IPS DF 6.9 (cell line): Measurements from ENCODE around the gene YWHAE.
"Not testable (repeated sequence)": the region's sequence is repeated elsewhere in the genome, so short reads cannot be mapped to it uniquely, and the experiment has no call there.

Experiments
- DNase-seq: peaks from one replicate; pipeline ENCODE4 v3.0.0-alpha.2; 2013; ENCODE audit warnings: low read depth, low spot score
- H3K27ac ChIP-seq: one replicate; pipeline ENCODE4 v1.5.1; 2013; ENCODE audit warnings: low read length, control low read depth
- H3K27me3 ChIP-seq: 2 replicates; pipeline ENCODE4 v1.6.1; 2013; ENCODE audit warnings: mild to moderate bottlenecking, low read length; ENCODE audit not compliant: control insufficient read depth, insufficient read depth
- H3K36me3 ChIP-seq: 2 replicates; pipeline ENCODE4 v1.6.1; 2013; ENCODE audit warnings: low read length; ENCODE audit not compliant: control insufficient read depth, insufficient read depth
- H3K4me1 ChIP-seq: 2 replicates; pipeline ENCODE4 v1.6.1; 2013; ENCODE audit warnings: low read length; ENCODE audit not compliant: control insufficient read depth, insufficient read depth
- H3K4me3 ChIP-seq: 2 replicates; pipeline ENCODE4 v1.5.1; 2013; ENCODE audit warnings: mild to moderate bottlenecking, low read length
- H3K9me3 ChIP-seq: 2 replicates; pipeline ENCODE4 v1.6.1; 2013; ENCODE audit warnings: low read length, inconsistent platforms; ENCODE audit not compliant: control insufficient read depth, insufficient read depth
- WGBS: extraction: QIAGEN DNeasy Blood & Tissue Kit; methylation state at CpG from one replicate; pipeline ENCODE4 v1.1.7; 2013; ENCODE audit warnings: mixed read lengths, missing lambda C conversion rate; ENCODE audit not compliant: insufficient read length, insufficient coverage; 5-methylcytosine and 5-hydroxymethylcytosine counted together

YWHAE gene

DNA sequence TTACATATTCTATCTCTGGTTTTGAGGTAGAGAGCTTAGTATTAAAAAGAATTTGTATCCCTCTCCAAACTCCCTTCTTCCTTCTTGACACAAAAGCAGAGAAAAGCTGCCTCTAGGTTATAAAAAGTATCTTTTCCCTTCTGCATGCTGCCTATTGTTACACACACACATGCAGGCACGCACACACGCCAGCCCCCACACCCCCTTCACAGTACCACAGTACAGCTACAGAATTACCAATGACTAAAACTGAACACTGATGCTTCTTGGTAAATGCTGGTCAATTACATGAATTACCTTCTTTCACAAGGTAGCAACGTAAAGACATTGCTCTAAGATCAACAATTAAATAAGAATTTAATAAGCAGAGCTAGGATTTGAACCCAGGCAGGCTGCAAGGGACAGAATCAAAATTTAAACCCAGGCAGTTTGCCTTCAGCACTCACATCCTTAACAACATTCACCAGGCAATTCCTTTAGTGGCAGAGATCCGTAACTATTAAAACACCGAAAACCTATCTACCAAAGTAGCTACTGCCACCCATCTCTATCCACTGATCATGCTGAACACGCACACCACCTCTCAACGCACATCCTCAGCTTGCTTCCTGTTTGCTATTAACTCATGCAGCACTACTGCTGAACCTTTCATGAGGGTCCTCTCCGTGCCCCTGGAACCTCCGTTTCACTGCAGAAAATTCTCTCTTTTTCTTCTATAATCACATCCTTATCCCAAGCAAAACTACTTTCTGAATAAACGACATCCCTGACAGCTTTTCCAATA, 37.8 kb downstream of the YWHAE start:
- Histone ChIP-seq H3K4me3 (no peak overlapping the region), H3K27me3 (no peaks in the 10 kb centered on the region), H3K9me3 (no peaks in the 10 kb centered on the region), H3K27ac (no peak overlapping the region), H3K36me3 (peaks cover 4% of the 10 kb centered on the region; the same call in 1 of the 2 replicates), H3K4me1 (no peaks in the 10 kb centered on the region; the same call in 1 of the 2 replicates)
- 100% methylated on average over 1 of the region's 10 CpGs for WGBS
- DNase-seq, result no peak

DNA sequence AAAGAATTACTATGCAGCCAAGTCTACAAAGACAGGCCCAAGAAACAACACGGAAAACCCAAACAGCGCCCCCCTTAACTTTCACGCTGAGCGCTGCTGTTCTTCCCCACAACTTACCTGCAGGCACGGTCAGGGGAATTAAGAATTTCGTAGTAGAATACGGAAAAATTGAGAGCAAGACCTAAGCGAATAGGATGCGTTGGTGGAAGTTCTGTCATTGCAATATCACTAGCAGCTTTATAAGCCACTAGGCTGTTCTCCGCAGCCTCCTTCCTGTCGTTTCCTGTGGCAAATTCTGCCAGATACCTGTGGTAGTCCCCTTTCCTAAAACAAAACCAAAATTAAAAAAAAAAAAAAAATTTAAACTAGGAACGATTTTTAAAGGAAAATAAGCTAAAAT, 39.0 kb downstream of the YWHAE start:
- DNase-seq, result no peak
- no peaks in the 10 kb centered on the region for H3K27me3 ChIP-seq
- peaks cover 4% of the 10 kb centered on the region; the same call in 1 of the 2 replicates for H3K36me3 ChIP-seq
- H3K4me1 ChIP-seq, result no peaks in the 10 kb centered on the region
- no peak overlapping the region for H3K4me3 ChIP-seq
- H3K9me3 ChIP-seq, result no peaks in the 10 kb centered on the region
- WGBS, result no CpG with 5 or more reads among the region's 12 CpGs
- no peak overlapping the region for H3K27ac ChIP-seq

GRCh38 chr17:1360315-1360714, 39.7 kb downstream of the YWHAE start:
- DNase-seq, H3K4me1 ChIP-seq, H3K36me3 ChIP-seq, H3K4me3 ChIP-seq, H3K9me3 ChIP-seq, H3K27me3 ChIP-seq, H3K27ac ChIP-seq: not testable (repeated sequence)
- WGBS, result no CpG with 5 or more reads among the region's 5 CpGs

DNA sequence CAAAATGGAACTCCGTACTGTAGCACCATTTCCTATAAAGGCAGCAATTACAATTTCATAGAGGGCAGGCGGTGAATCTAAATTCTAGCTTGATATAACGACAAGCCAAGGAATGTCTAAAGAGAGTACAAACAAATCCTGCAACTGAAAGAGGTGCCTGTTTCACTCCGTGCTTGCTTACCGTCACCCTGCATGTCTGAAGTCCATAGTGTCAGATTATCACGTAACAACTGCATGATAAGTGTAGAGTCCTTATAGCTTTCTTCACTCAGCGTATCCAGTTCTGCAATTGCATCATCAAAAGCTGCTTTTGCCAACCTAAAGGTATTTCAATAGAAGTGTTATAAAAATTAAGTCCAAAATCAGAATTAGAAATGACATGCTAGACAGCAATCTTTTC, 46.0 kb downstream of the YWHAE start:
- Histone ChIP-seq H3K27me3 (no peaks in the 10 kb centered on the region), H3K4me1 (no peaks in the 10 kb centered on the region), H3K9me3 (no peaks in the 10 kb centered on the region), H3K36me3 (peaks cover 29% of the 10 kb centered on the region), H3K4me3 (no peak overlapping the region), H3K27ac (no peak overlapping the region)
- WGBS, result no CpG with 5 or more reads among the region's 7 CpGs
- DNase-seq, result no peak

GRCh38 chr17:1352530-1352929, 47.5 kb downstream of the YWHAE start:
- WGBS, result no CpG with 5 or more reads among the region's 16 CpGs
- H3K4me3 ChIP-seq, H3K4me1 ChIP-seq, H3K9me3 ChIP-seq, DNase-seq, H3K27me3 ChIP-seq, H3K27ac ChIP-seq: not testable (repeated sequence)
- H3K36me3 ChIP-seq, result peaks cover 31% of the 10 kb centered on the region

- Histone ChIP-seq H3K27me3 (no peaks in the 10 kb centered on the region), H3K36me3 (peaks cover 32% of the 10 kb centered on the region), H3K9me3 (no peaks in the 10 kb centered on the region), H3K27ac (no peak overlapping the region), H3K4me1 (no peaks in the 10 kb centered on the region; the same call in 1 of the 2 replicates), H3K4me3 (no peak overlapping the region)
- no peak for DNase-seq
- WGBS, result no CpG with 5 or more reads among the region's 3 CpGs
These were observed 48.1 kb downstream of the YWHAE start for GRCh38 chr17:1351971-1352370.

GRCh38 chr17:1351275-1351674, 48.7 kb downstream of the YWHAE start:
- H3K4me3 ChIP-seq, result no peak overlapping the region
- H3K9me3 ChIP-seq, result no peaks in the 10 kb centered on the region
- no peaks in the 10 kb centered on the region for H3K27me3 ChIP-seq
- DNase-seq, result no peak
- no peaks in the 10 kb centered on the region; the same call in 1 of the 2 replicates for H3K4me1 ChIP-seq
- no peak overlapping the region for H3K27ac ChIP-seq
- H3K36me3 ChIP-seq, result peaks cover 32% of the 10 kb centered on the region
- WGBS, result no CpG with 5 or more reads among the region's 5 CpGs

DNA sequence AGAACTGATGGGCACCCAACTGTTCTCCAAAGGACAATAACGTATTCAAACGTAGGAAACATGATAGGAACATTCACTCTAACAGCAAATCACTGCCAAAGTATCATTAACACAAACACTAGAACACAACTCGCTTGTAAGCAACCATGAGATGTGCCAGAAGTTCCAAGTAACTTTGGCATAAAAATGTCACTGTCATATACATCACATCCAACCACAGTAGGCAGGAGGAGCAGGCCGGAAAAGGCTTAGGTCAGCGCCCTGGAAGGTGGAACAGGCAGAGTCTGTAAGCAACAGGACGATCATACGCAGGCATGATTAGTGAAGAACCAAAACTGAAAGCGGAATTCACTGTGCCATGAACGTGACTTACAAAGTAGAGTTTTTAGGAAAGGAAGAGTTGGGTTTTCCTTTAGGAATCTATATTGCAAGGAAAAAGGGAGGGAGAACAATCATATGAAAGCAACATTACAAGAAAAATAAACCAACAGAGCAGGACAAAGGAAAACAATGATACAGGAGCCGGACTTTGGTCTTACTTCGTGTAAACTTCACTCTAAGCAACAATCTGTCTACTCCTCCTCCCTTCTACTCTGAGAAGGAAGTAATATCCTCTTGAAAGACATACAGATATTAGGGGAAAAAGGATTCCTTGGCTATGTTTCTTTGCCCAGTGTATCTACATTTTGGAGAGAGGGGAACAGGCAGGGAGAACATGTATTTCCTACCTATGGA, 52.3 kb downstream of the YWHAE start:
- H3K27ac ChIP-seq, result no peak overlapping the region
- no peak for DNase-seq

DNA sequence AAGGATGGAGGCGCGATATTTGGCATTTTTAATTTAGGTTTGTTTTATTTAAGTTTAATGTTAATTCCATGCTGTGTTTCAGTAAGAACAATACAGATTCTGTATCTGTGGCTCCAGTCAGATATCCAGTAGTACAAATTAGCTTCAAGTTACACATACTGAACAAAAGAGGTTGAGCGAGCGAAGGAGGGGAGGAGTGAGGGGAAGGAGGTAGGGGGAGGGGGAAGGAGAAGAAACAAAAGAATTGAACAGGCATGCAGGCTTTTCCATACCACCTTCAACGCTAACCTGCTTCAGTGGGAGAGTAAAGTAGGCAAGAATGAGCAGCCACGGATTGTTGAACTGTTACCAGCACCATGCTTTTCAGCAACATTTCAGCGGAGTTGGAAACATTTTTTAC, 55.5 kb downstream of the YWHAE start:
- no peak for DNase-seq
- Histone ChIP-seq H3K9me3 (no peaks in the 10 kb centered on the region), H3K4me1 (peaks cover 1% of the 10 kb centered on the region; the same call in 1 of the 2 replicates), H3K27ac (no peak overlapping the region), H3K4me3 (no peak overlapping the region), H3K27me3 (no peaks in the 10 kb centered on the region), H3K36me3 (peaks cover 8% of the 10 kb centered on the region; the same call in 1 of the 2 replicates)
- WGBS, result 100% methylated on average over 2 of the region's 7 CpGs

More for the DNA sequence above, 52.3 kb downstream of the YWHAE start:
- H3K9me3 ChIP-seq, result no peaks in the 10 kb centered on the region
- WGBS, result no CpG with 5 or more reads among the region's 11 CpGs
- no peak overlapping the region for H3K4me3 ChIP-seq
- H3K27me3 ChIP-seq, result no peaks in the 10 kb centered on the region
- no peaks in the 10 kb centered on the region; the same call in 1 of the 2 replicates for H3K4me1 ChIP-seq
- peaks cover 25% of the 10 kb centered on the region; the same call in 1 of the 2 replicates for H3K36me3 ChIP-seq

- DNase-seq, result no peak
- H3K4me1 ChIP-seq, result peaks cover 1% of the 10 kb centered on the region; the same call in 1 of the 2 replicates
- peaks cover 8% of the 10 kb centered on the region; the same call in 1 of the 2 replicates for H3K36me3 ChIP-seq
- no peaks in the 10 kb centered on the region for H3K9me3 ChIP-seq
- H3K27ac ChIP-seq, result no peak overlapping the region
- H3K27me3 ChIP-seq, result no peaks in the 10 kb centered on the region
- no peak overlapping the region for H3K4me3 ChIP-seq
- no CpG with 5 or more reads among the region's 5 CpGs for WGBS
These were observed 56.5 kb downstream of the YWHAE start for GRCh38 chr17:1343554-1343953.
